ENCODE data around the gene KSR2. TPM values are rescaled to one million over a fixed set of nuclear protein-coding genes. Genes with fewer than 3 reads are reported as not detected.

KSR2 gene
- total and polyA plus RNA-seq, 2 experiments from 2014 or later = under 0.01 to 0.02 TPM

DNA sequence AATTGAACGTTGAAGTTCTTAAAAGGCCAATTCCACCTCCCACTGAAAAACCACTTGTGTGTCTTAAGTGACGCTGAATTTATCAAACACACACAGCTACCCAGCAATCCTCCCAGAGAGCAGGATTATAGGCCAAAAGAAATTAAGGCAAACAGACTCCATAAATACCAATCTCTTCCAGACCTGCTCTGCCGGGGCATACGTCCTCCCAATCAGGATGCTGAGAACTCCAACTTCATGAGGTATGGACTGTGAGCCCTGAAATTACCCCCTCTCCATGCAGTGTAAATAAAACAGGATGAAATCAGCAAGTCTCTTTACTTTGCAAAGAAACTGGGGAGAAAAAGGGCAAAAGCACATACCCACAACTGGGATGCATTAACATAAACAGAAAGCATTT, 265.2 kb downstream of the KSR2 start:
- Histone ChIP-seq H3K4me3 (no peak overlapping the region), H3K4me1 (ENCODE audit: low read depth) (no peaks in the 10 kb centered on the region), H3K27me3 (no peaks in the 10 kb centered on the region), H3K36me3 (no peaks in the 10 kb centered on the region), H3K9me3 (ENCODE audit: low read depth) (no peaks in the 10 kb centered on the region), H3K27ac (no peak overlapping the region)
- TF ChIP-seq, protein P1, sequence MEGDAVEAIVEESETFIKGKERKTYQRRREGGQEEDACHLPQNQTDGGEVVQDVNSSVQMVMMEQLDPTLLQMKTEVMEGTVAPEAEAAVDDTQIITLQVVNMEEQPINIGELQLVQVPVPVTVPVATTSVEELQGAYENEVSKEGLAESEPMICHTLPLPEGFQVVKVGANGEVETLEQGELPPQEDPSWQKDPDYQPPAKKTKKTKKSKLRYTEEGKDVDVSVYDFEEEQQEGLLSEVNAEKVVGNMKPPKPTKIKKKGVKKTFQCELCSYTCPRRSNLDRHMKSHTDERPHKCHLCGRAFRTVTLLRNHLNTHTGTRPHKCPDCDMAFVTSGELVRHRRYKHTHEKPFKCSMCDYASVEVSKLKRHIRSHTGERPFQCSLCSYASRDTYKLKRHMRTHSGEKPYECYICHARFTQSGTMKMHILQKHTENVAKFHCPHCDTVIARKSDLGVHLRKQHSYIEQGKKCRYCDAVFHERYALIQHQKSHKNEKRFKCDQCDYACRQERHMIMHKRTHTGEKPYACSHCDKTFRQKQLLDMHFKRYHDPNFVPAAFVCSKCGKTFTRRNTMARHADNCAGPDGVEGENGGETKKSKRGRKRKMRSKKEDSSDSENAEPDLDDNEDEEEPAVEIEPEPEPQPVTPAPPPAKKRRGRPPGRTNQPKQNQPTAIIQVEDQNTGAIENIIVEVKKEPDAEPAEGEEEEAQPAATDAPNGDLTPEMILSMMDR (IDR thresholded peaks at IDR 0.05; ENCODE audit: low read depth, low read length) = no peak
- no peak for DNase-seq (ENCODE audit: low read depth in 1 of 2, low spot score in 1 of 2)

DNA sequence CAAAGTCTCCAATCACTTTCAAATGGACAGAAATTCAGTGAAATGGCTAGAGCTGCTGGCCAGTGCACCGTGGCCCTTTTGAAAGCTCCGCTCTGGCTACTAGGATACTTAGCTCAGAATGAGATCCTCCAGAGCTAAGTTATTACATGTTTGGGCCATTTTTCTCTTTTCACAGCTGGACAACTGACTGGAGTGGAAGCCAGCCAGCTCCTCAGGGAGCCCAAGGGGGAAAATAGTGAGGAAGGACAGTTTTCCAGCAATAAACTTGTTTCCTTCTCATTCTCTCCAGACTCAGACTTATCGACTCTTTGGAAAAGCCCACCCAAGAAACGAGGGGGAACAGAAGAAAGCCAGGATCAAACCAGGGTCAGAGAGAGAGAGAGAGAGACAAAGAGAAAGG, 266.0 kb downstream of the KSR2 start:
- TF ChIP-seq, protein P1 (IDR thresholded peaks at IDR 0.05; ENCODE audit: low read depth, low read length) = no peak
- H3K27ac ChIP-seq = no peak overlapping the region
- no peaks in the 10 kb centered on the region for H3K9me3 ChIP-seq (ENCODE audit: low read depth)
- no peak for DNase-seq (ENCODE audit: low read depth in 1 of 2, low spot score in 1 of 2)
- H3K36me3 ChIP-seq = no peaks in the 10 kb centered on the region
- H3K27me3 ChIP-seq = no peaks in the 10 kb centered on the region
- no peak overlapping the region for H3K4me3 ChIP-seq
- no peaks in the 10 kb centered on the region for H3K4me1 ChIP-seq (ENCODE audit: low read depth)

DNA sequence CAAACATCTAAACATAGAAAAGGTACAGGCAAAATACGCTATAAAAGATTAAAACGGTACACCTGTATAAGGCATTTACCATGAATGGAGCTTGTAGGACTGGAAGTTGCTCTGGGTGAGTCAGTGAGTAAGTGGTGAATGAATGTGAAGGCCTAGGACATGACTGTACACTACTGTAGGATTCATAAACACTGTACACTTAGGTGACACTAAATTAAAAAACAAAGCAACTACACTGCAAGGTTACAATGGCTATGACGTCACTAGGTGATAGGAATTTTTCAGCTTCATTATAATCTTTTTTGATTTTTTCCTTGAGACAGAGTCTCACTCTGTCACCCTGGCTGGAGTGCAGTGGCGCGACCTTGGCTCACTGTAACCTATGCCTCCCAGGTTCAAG, 269.2 kb downstream of the KSR2 start:
- no peaks in the 10 kb centered on the region for H3K4me1 ChIP-seq (ENCODE audit: low read depth)
- H3K36me3 ChIP-seq = no peaks in the 10 kb centered on the region
- no peaks in the 10 kb centered on the region for H3K9me3 ChIP-seq (ENCODE audit: low read depth)
- DNase-seq (ENCODE audit: low read depth in 1 of 2, low spot score in 1 of 2) = no peak
- no peak overlapping the region for H3K4me3 ChIP-seq
- TF ChIP-seq, protein P1 (IDR thresholded peaks at IDR 0.05; ENCODE audit: low read depth, low read length) = no peak
- no peaks in the 10 kb centered on the region for H3K27me3 ChIP-seq
- H3K27ac ChIP-seq = no peak overlapping the region

DNA sequence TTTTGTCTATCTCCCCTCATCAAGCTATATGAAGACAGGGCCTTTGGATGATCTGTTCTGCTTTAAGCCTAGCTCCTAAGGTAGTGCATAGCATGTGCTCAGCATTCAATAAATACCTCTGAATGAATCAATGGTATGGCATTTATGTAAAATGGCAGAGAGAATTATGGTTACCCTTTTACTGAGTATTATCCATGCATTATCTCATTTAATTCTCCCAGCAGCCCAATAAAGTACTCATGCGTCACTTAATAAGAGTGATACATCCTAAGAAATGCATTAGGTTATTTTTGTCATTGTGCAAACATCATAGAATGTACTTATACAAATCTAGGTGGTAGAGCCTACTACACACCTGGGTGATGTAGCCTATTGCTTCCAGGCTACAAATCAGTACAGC, 269.7 kb downstream of the KSR2 start:
- Histone ChIP-seq H3K36me3 (no peaks in the 10 kb centered on the region), H3K27ac (no peak overlapping the region), H3K4me1 (ENCODE audit: low read depth) (no peaks in the 10 kb centered on the region), H3K27me3 (no peaks in the 10 kb centered on the region), H3K9me3 (ENCODE audit: low read depth) (no peaks in the 10 kb centered on the region), H3K4me3 (no peak overlapping the region)
- TF ChIP-seq, protein P1 (IDR thresholded peaks at IDR 0.05; ENCODE audit: low read depth, low read length) = no peak
- no peak for DNase-seq (ENCODE audit: low read depth in 1 of 2, low spot score in 1 of 2)

DNA sequence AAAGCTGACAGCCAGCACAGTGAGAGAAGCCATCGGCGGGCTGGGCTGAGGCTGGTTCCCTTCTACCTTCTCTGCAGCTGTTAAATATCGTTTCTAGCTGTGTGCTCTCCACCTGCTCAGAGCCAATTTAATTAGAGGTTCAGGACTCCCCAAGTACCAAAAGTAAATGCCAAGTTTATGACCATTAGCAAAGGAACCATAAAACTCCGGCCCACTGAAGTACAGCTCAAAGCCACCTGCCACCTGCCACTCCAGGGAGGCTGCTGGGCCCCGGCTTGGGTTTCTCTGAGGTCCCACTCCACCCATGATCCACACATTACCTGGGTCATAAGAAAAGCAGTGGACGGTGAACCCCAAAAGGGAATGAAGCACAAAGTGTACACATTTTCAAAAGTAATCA, 272.8 kb downstream of the KSR2 start:
- H3K9me3 ChIP-seq (ENCODE audit: low read depth) = no peaks in the 10 kb centered on the region
- no peak overlapping the region for H3K4me3 ChIP-seq
- no peaks in the 10 kb centered on the region for H3K4me1 ChIP-seq (ENCODE audit: low read depth)
- no peak for DNase-seq (ENCODE audit: low read depth in 1 of 2, low spot score in 1 of 2)
- no peaks in the 10 kb centered on the region for H3K27me3 ChIP-seq
- no peaks in the 10 kb centered on the region for H3K36me3 ChIP-seq
- H3K27ac ChIP-seq = no peak overlapping the region
- TF ChIP-seq, protein P1 (IDR thresholded peaks at IDR 0.05; ENCODE audit: low read depth, low read length) = no peak

DNA sequence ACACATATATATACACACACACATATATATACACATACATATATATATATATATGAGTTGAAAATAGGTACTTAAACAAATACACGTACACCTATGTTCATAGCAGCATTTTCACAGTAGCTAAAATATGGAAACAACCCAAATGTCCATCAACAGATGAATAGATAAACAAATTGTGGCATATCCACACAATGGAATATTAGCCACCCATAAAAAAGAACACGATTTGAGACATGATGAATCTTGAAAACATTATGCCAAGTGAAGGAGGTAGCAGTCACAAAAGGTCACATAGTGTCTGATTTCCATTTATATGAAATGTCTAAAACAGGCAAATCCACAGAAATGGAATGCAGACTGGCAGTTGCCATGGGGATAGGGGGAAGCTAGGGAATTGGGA, 276.3 kb downstream of the KSR2 start:
- DNase-seq (ENCODE audit: low read depth in 1 of 2, low spot score in 1 of 2) = no peak
- Histone ChIP-seq H3K27ac (no peak overlapping the region), H3K9me3 (ENCODE audit: low read depth) (no peaks in the 10 kb centered on the region), H3K4me1 (ENCODE audit: low read depth) (no peaks in the 10 kb centered on the region), H3K27me3 (no peaks in the 10 kb centered on the region), H3K4me3 (no peak overlapping the region), H3K36me3 (no peaks in the 10 kb centered on the region)
- TF ChIP-seq, protein P1 (IDR thresholded peaks at IDR 0.05; ENCODE audit: low read depth, low read length) = no peak
